GM04503 (cell line): ENCODE results near the gene KATNA1.
"Not testable (repeated sequence)": the region's sequence is repeated elsewhere in the genome, so short reads cannot be mapped to it uniquely, and the experiment has no call there.

ENCODE experiments used
- DNase-seq: peaks from one replicate; pipeline ENCODE4 v3.0.0-alpha.2; 2012; ENCODE audit warnings: low read depth

KATNA1 gene

GRCh38 chr6:149648148-149649145, at the start of gene KATNA1:
TSS of gene KATNA1 (minus strand) at chr6:149648714. CDS start at chr6:149638547, 10,167 bp downstream.
- DNase-seq, result peak; percentile 34

GRCh38 chr6:149698175-149698574, 49.7 kb upstream of the KATNA1 start:
- no peak for DNase-seq

DNA sequence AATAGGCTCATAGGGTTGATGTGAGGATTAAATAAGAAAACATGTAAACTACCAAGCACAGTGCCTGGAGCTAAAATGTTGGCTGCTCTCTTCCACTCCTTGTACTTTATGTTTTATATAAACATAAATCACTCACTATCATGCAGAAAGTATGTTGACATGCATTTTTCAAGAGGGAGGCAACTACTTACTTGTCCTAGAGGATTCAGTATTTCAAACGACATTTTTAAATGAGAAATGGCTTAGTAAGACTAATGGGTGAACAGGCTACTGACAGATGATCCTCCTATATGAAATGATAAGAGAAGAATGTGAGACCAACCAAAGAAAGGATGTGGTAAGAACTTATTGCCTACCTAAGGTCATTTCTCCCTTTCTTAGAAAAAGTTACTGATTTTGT, 48.4 kb upstream of the KATNA1 start:
- no peak for DNase-seq

DNA sequence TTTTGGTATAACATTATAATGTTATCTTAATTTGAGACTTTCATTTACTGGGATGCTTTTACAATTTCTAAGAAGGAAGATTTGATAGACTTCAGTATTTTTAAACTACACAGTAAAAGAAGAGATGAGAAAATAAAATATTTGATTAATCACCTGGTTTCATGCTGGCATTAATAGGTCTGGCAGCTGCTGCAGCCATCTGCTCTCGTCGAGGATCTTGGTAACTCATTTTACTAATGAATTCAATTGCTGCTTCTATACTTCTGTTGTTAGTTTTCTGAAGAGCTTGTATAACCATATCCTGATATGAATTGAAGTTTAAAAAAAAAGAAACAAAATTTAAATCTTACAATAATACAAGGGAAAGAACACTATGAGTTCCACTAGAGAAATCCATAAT, 46.4 kb upstream of the KATNA1 start:
- DNase-seq, result no peak

GRCh38 chr6:149691201-149691600, 42.7 kb upstream of the KATNA1 start:
- DNase-seq, result no peak

- DNase-seq, result no peak
These were observed 37.7 kb upstream of the KATNA1 start for GRCh38 chr6:149686230-149686629.

- DNase-seq, result no peak
These were observed 34.8 kb upstream of the KATNA1 start for GRCh38 chr6:149683256-149683859.

- DNase-seq, result not testable (repeated sequence)
These were observed 33.3 kb upstream of the KATNA1 start for GRCh38 chr6:149681845-149682244.

- DNase-seq, result no peak
These were observed 32.7 kb upstream of the KATNA1 start for GRCh38 chr6:149681209-149681608.

DNA sequence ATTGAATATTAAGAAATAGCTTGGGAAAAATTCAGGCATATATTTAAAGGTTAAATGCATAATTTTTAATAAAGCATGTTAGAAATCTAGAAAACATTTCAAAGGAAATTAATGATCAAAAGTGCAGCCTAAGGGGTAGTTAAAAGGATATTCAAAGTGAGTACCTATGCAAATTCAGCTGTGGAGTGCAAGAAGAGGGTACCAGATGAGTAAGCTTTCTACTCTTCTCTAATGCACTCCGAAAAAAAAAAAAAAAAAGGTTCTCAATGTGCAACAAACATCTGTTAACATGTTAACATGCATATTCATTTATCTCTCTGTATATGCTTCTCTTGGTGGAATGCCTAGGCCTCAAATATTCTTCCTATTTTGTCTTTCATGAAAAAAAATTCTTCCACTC, 32.0 kb upstream of the KATNA1 start:
- no peak for DNase-seq

DNA sequence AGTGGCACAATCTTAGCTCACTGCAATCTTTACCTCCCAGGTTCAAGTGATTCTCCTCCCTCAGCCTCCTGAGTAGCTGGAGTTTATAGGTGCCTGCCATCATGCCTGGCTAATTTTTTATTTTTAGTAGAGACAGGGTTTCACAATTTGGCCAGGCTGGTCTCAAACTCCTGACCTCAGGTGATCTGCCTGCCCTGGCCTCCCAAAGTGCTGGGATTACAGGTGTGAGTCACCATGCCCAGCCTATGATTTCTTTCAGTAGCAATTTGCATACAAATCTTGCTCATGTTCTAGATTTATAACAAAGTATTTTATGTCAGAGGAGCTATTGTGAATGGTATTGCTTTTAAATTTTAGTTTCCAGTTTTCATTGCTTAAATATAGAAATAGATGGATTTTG, 23.8 kb upstream of the KATNA1 start:
- DNase-seq, result not testable (repeated sequence)

DNA sequence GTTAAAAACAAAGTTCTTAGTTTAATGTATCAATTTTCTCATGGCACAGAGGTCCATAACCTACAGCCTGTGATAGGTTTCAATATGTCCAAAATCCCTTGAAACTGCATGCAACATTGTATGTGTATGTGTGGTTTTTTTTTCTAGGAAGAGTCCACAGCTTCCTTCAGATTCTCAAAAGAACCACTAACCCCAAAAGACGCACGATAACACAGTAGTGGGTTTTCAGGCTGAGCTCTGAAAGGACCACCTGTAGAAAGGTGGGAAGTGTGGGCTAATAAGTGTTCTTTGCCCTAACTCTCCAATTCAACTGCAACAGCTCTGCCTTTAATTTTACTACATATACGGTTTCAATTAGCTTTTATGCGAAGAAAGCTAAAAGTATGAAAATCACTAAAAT, 11.5 kb upstream of the KATNA1 start:
- DNase-seq, result no peak

DNA sequence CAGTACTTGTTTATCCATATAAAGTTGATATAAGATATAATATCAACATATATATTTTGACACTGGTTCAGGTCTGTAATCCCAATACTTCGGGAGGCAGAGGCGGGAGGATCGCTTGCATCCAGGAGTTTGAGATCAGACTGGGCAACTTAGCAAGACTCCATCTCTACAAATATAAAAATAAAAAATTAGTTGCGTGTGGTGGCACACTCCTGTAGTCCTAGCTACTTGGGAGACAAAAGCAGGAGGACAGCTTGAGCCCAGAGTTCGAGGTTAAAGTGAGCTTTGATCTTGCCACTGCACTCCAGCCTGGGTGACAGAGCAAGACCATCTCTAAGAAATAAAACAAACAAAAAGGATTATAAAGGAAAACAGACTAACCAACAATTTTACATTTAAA, 8.9 kb upstream of the KATNA1 start:
- no peak for DNase-seq

- no peak for DNase-seq
These were observed 2.5 kb upstream of the KATNA1 start for GRCh38 chr6:149651056-149651455.

- DNase-seq, result no peak
These were observed 1.9 kb downstream of the KATNA1 start for GRCh38 chr6:149646599-149646998.

DNA sequence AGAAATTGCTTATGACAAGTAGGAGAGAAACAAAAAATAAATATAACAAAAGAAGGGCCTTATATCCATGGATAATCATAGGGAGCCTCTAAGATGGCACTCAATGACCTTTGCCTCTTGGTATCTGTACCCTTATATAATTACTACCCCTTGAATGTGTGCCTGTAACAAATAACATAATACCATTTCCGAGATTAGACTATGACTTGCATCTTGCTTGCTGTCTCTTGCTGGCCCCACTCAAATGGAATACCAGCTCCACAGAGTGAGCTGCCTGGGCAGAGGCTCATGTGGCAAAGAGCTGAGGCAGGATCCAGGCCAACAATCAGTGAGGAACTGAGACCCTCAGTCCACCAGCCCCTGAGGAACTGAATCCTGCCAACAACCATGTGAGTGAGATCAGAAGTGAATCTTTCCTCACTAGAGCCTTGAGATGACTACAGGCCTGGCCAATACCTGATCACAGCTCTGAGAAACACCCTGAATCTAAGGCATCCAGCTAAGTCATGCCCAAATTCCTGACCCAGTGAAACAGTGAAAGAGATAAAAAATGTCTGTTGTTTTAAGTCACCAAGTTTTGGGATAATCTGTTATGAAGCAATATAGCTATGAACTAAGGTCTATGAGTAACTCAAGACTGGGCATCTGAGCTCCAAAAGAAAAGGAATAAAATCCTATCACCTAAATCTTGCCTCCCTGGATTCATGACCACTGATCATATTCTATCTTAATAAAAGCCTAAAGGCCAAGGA, 5.5 kb downstream of the KATNA1 start:
- peak; percentile 67 for DNase-seq

DNA sequence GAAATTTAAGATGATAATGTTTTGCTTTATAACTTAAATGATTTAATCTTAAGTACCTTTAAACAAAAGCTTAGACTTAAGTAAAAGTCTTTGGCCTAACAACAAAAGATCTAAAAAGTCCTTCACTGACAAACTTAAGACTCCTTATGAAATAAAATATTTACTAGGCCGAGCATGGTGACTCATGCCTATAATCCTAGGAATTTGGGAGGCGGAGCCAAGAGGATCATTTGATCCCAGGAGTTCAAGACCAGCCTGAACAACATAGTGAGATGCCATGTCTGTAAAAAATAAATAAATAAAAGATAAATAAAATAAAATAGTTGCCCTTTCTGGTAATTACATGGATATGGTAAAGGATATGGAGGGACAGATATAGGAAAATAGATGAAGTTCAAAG, 12.4 kb downstream of the KATNA1 start:
- no peak for DNase-seq

DNA sequence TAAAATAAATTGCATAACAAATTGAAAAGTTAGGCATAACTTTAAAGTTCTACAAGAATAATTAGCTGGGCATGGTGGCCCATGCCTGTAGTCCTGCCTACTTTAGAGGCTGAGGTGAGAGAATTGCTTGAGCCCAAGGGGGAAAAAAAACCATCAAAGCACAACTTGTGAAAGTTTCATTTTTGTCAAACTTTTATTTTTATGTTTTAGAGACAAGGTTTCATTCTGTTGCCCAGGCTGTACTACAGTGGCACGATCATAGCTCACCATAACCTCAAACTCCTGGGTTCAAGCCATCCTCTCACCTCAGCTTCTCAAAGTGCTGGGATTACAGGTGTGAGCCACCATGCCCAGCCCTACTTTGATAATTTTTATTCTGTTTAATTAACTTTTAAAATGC, 14.2 kb downstream of the KATNA1 start:
- DNase-seq, result no peak

DNA sequence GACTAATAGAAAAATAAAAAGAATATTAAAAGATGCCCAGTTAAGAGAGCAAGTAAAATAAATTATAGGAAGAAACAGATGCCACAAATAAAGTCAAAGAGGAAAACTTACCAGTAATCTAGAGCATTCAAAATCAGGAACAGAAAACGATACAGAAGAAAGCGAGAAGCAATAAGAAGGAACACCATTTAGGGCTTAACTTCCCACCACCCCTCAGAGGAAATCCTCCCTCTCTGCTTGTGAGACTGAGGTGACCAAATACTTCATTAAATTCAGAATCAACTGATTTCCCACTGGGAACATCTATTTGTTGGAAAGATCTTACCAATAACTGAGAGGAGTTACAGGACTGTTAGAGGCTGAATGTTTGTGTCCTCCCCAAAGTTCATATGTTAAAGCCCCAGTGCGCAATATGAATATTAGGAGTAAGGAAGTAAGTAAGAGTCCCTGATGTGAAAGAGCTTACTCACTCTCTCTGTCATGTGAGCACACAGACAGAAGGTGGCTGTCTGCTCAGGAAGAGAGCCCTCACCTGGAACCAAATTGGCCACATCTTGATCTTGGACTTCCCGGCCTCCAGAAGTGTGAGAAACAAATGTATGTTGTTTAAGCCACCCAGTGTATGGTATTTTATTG, 19.5 kb downstream of the KATNA1 start:
- no peak for DNase-seq

DNA sequence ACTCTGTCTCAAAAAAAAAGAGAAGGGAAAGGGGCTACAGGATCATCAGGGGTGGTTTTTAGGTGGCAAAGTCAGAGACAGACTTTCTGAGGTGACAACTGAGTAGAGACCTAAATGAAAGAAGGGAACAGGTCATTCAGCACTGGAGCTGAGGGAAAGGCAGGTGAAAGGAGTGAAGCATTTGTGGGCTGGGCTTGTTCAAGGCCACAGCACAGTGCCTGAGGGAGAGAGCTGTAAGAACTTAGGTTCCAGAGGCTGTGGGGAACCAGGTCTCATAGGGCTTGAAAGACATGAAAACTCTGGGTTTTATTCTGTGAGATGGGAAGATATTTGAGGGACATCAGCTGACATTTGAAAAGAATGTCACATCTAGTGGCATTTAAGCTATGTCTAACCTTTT, 20.8 kb downstream of the KATNA1 start:
- no peak for DNase-seq

DNA sequence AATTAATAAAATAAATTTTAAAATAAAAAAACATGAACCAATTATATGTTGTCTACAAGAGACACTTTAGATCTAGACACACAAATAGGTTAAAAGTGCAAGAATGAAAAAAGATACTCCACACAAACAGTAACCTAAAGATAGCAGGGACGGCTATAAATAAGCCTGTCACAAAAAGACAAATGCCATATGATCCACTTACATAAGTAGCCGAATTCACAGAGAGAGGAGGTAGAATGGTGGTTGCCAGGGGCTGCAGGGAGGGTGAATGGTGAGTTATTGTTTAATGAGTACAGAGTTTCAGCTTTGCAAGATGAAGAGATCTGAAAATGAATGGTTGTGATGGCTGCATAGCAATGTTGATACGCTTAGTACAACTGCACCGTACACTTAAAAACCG, 32.7 kb downstream of the KATNA1 start:
- no peak for DNase-seq

GRCh38 chr6:149614337-149614736, 34.2 kb downstream of the KATNA1 start:
- peak; percentile 5 for DNase-seq
